HepG2 (cell line): Measurements from ENCODE around the gene CACNA1I. TPM values are rescaled to one million over a fixed set of nuclear protein-coding genes. Genes with fewer than 3 reads are reported as not detected.
A peak's percentile ranks its signal among the peaks of the same experiment; 100 is the strongest.

Experiments used
- ATF6 ChIP-seq: sonication (generic); formaldehyde crosslinking; conservative IDR thresholded peaks from 2 replicates; pipeline ENCODE4 v1.4.0; 2020; ENCODE audit warnings: missing genetic modification reagents
- HNRNPL ChIP-seq: fragments of 200-400 bp; formaldehyde crosslinking; IDR thresholded peaks from 2 replicates; pipeline ENCODE4 v1.6.1; 2017; ENCODE audit warnings: mild to moderate bottlenecking, low read depth, low read length
- KDM6A ChIP-seq: IDR thresholded peaks from 2 replicates; pipeline ENCODE4 v1.6.1; 2016; ENCODE audit warnings: low read depth
- MIER3 ChIP-seq: IDR thresholded peaks from 2 replicates; pipeline ENCODE4 v1.6.1; 2016; ENCODE audit warnings: missing compliant biosample characterization, borderline replicate concordance
- NCOA2 ChIP-seq: sonication (generic); formaldehyde crosslinking; IDR thresholded peaks from 2 replicates; pipeline ENCODE4 v1.8.0; 2022; ENCODE audit warnings: inconsistent platforms
- NCOR1 ChIP-seq: fragments of 200-600 bp; sonication (generic); IDR thresholded peaks from 2 replicates; pipeline ENCODE4 v1.7.0; 2017; ENCODE audit warnings: antibody characterized with exemption, low read length, borderline replicate concordance
- NONO ChIP-seq, 2 experiments: fragments of 450-650 bp in 1 of 2; sonication (generic) in 1 of 2; formaldehyde crosslinking in 1 of 2; IDR thresholded peaks in 1 of 2; conservative IDR thresholded peaks in 1 of 2; 2 replicates each; pipeline versions ENCODE4 v1.6.1 to v1.8.0; 2017 to 2022; ENCODE audit warnings: mild to moderate bottlenecking in 1 of 2, missing genetic modification reagents in 1 of 2, moderate library complexity in 1 of 2
- NR2F2 ChIP-seq: IDR thresholded peaks from 2 replicates; pipeline ENCODE4 v1.6.1; 2012; ENCODE audit warnings: low read depth, inconsistent platforms, borderline replicate concordance
- RXRB ChIP-seq: IDR thresholded peaks from 2 replicates; pipeline ENCODE4 v1.6.1; 2016; ENCODE audit warnings: borderline replicate concordance, missing genetic modification reagents, missing compliant biosample characterization
- SIX4 ChIP-seq: sonication (generic); formaldehyde crosslinking; IDR thresholded peaks from 2 replicates; pipeline ENCODE4 v1.4.0; 2020; ENCODE audit warnings: missing genetic modification reagents
- SMC3 ChIP-seq: IDR thresholded peaks from 2 replicates; pipeline ENCODE4 v1.6.1; 2011; ENCODE audit warnings: low read length, improper control_type of control experiment
- SNAPC4 ChIP-seq: sonication (generic); formaldehyde crosslinking; IDR thresholded peaks from 2 replicates; pipeline ENCODE4 v1.4.0; 2020; ENCODE audit warnings: mild to moderate bottlenecking, missing genetic modification reagents
- SPEN ChIP-seq: sonication (generic); formaldehyde crosslinking; IDR thresholded peaks from 2 replicates; pipeline ENCODE4 v1.5.1; 2020; ENCODE audit warnings: low read depth, mild to moderate bottlenecking, missing genetic modification reagents
- TFDP2 ChIP-seq: sonication (generic); formaldehyde crosslinking; IDR thresholded peaks from 2 replicates; pipeline ENCODE4 v1.4.0; 2020; ENCODE audit warnings: missing genetic modification reagents
- ZBTB42 ChIP-seq: sonication (generic); formaldehyde crosslinking; IDR thresholded peaks from 2 replicates; pipeline ENCODE4 v1.5.0; 2020; ENCODE audit warnings: mild to moderate bottlenecking, missing genetic modification reagents
- ZFY ChIP-seq: sonication (generic); formaldehyde crosslinking; IDR thresholded peaks from 2 replicates; pipeline ENCODE4 v1.4.0; 2020; ENCODE audit warnings: missing genetic modification reagents
- ZKSCAN1 ChIP-seq: fragments of 150-350 bp; IDR thresholded peaks from 2 replicates; pipeline ENCODE4 v1.6.1; 2014; ENCODE audit warnings: low read length
- ZNF263 ChIP-seq: sonication (generic); formaldehyde crosslinking; IDR thresholded peaks from 2 replicates; pipeline ENCODE4 v1.4.0; 2020; ENCODE audit warnings: missing genetic modification reagents
- ZNF350 ChIP-seq: sonication (generic); formaldehyde crosslinking; IDR thresholded peaks from 2 replicates; pipeline ENCODE4 v1.4.0; 2020; ENCODE audit warnings: mild to moderate bottlenecking, low read depth, missing genetic modification reagents, borderline replicate concordance
- ZNF546 ChIP-seq: sonication (generic); formaldehyde crosslinking; conservative IDR thresholded peaks from 2 replicates; pipeline ENCODE4 v1.8.1; 2023; ENCODE audit warnings: mild to moderate bottlenecking, missing genetic modification reagents
- ZNF746 ChIP-seq: sonication (generic); formaldehyde crosslinking; IDR thresholded peaks from 2 replicates; pipeline ENCODE4 v1.8.0; 2022; ENCODE audit warnings: mild to moderate bottlenecking, missing genetic modification reagents
- ZNF790 ChIP-seq: sonication (generic); formaldehyde crosslinking; IDR thresholded peaks from 2 replicates; pipeline ENCODE4 v1.8.0; 2022; ENCODE audit warnings: missing genetic modification reagents, mild to moderate bottlenecking, borderline replicate concordance
- polyA plus RNA-seq, 8 experiments: library from polyadenylated mRNA; depleted of rRNA in 3 of 8; stranded (reverse) in 7 of 8; unstranded in 1 of 8; fragments of >200 nt; fragmentation: Illumina TruSeq in 4 of 8; extraction: Trizol in 4 of 8; gene quantifications; 2 replicates each; pipeline versions ENCODE4 v1.2.1 to v1.2.3, GENCODE V29; 2011 to 2016; ENCODE audit warnings: low read depth in 4 of 8, missing spikeins in 1 of 8, mixed read lengths in 1 of 8; ENCODE audit not compliant: insufficient read depth in 1 of 8
- total RNA-seq, 5 experiments: library from RNA; depleted of rRNA; stranded (reverse); fragments of >200 nt; fragmentation: Illumina TruSeq; extraction: Trizol; gene quantifications; 2 replicates each; pipeline ENCODE4 v1.2.3, GENCODE V29; 2016; ENCODE audit warnings: low read depth in 1 of 5

The CACNA1I gene
- total and polyA plus RNA-seq, 2 of the 13 experiments (the other 11 are each of a cell fraction or from before 2014, with no cell fraction given): not detected

GRCh38 chr22:39528681-39529486 is 41.7 kb upstream of the CACNA1I start (continued):
- TF ChIP-seq NONO (IDR thresholded peaks at IDR 0.05) (no peak), NONO (CRISPR knock-in tag; conservative IDR thresholded peaks at IDR 0.05) (peak; percentile 97), ZNF746 (CRISPR knock-in tag) (0 out of 2 replicates have a peak, but pooled peaks have one; percentile 31), ZNF350 (CRISPR knock-in tag) (peak; percentile 87), ZFY (peak; percentile 69), SMC3 (peak; percentile 78; the same call in 1 of the 2 replicates), ZNF546 (peak; percentile 76; the same call in 1 of the 2 replicates), NCOA2 (peak; percentile 60), RXRB (CRISPR knock-in tag) (peak; percentile 76), ZNF263 (peak; percentile 64; the same call in 1 of the 2 replicates), HNRNPL (peak; percentile 76; the same call in 1 of the 2 replicates), ZBTB42 (CRISPR knock-in tag) (peak; percentile 69; the same call in 1 of the 2 replicates), ZKSCAN1 (peak; percentile 78; the same call in 1 of the 2 replicates), SIX4 (CRISPR knock-in tag) (peak; percentile 44; the same call in 1 of the 2 replicates), TFDP2 (CRISPR knock-in tag) (peak; percentile 65), NR2F2 (peak; percentile 39; the same call in 1 of the 2 replicates), SNAPC4 (CRISPR knock-in tag) (0 out of 2 replicates have a peak, but pooled peaks have one; percentile 61), SPEN (peak; percentile 92), NCOR1 (no peak), KDM6A (no peak), MIER3 (CRISPR knock-in tag) (peak; percentile 86; the same call in 1 of the 2 replicates), ATF6 (CRISPR knock-in tag) (no peak), ZNF790 (CRISPR knock-in tag) (no peak)
